ENCODE data around the gene C11orf71.

The C11orf71 gene

GRCh38 chr11:114353443-114353842, 46.9 kb downstream of the C11orf71 start:
- H3F3A ChIP-seq (ENCODE audit: insufficient read depth, low read length), result no peaks in the 10 kb centered on the region
- H3K79me2 ChIP-seq (ENCODE audit: insufficient read depth, low read length), result no peaks in the 10 kb centered on the region
- H4K20me1 ChIP-seq (ENCODE audit: insufficient read depth, low read length), result no peaks in the 10 kb centered on the region
- H3K9me3 ChIP-seq (ENCODE audit: low read length), result no peaks in the 10 kb centered on the region
- H3K9me2 ChIP-seq (ENCODE audit: low read depth, low read length), result no peaks in the 10 kb centered on the region
- TF ChIP-seq CTCF (IDR thresholded peaks at IDR 0.05; ENCODE audit: low read length) (no peak), EZH2 (IDR thresholded peaks at IDR 0.05; ENCODE audit: borderline replicate concordance, low read length) (no peak)
- H3K27ac ChIP-seq (ENCODE audit: low read depth, low read length, poor library complexity, severe bottlenecking), result no peak overlapping the region
- no peak overlapping the region for H2AFZ ChIP-seq (ENCODE audit: low read length)
- no peaks in the 10 kb centered on the region for H3K36me3 ChIP-seq (ENCODE audit: insufficient read depth, low read length)
- H3K4me1 ChIP-seq (ENCODE audit: insufficient read depth, low read length, severe bottlenecking), result no peaks in the 10 kb centered on the region
- no peaks in the 10 kb centered on the region for H3K27me3 ChIP-seq (ENCODE audit: insufficient read depth, low read length)
- no peak overlapping the region for H3K4me2 ChIP-seq (ENCODE audit: low read length)
- H3K9ac ChIP-seq (ENCODE audit: low read length), result no peak overlapping the region
- no peak overlapping the region for H3K4me3 ChIP-seq (ENCODE audit: low read depth, low read length, poor library complexity, severe bottlenecking)

GRCh38 chr11:114350022-114350421, 50.3 kb downstream of the C11orf71 start:
- no peak overlapping the region for H3K4me3 ChIP-seq (ENCODE audit: low read depth, low read length, poor library complexity, severe bottlenecking)
- no peak overlapping the region for H3K9ac ChIP-seq (ENCODE audit: low read length)
- H3K36me3 ChIP-seq (ENCODE audit: insufficient read depth, low read length), result no peaks in the 10 kb centered on the region
- no peak overlapping the region for H3K27ac ChIP-seq (ENCODE audit: low read depth, low read length, poor library complexity, severe bottlenecking)
- H3K9me2 ChIP-seq (ENCODE audit: low read depth, low read length), result no peaks in the 10 kb centered on the region
- no peaks in the 10 kb centered on the region for H3K27me3 ChIP-seq (ENCODE audit: insufficient read depth, low read length)
- H3K79me2 ChIP-seq (ENCODE audit: insufficient read depth, low read length), result no peaks in the 10 kb centered on the region
- no peaks in the 10 kb centered on the region for H4K20me1 ChIP-seq (ENCODE audit: insufficient read depth, low read length)
- H2AFZ ChIP-seq (ENCODE audit: low read length), result no peak overlapping the region
- TF ChIP-seq CTCF (IDR thresholded peaks at IDR 0.05; ENCODE audit: low read length) (no peak), EZH2 (IDR thresholded peaks at IDR 0.05; ENCODE audit: borderline replicate concordance, low read length) (no peak)
- H3K9me3 ChIP-seq (ENCODE audit: low read length), result no peaks in the 10 kb centered on the region
- no peaks in the 10 kb centered on the region for H3K4me1 ChIP-seq (ENCODE audit: insufficient read depth, low read length, severe bottlenecking)
- no peak overlapping the region for H3K4me2 ChIP-seq (ENCODE audit: low read length)
- no peaks in the 10 kb centered on the region for H3F3A ChIP-seq (ENCODE audit: insufficient read depth, low read length)

Measured in OCI-LY1 (cell line).